CD4-positive, alpha-beta T cell treated with Interleukin-6 at 100 ng/mL for 8 hours (primary cell): ENCODE data around the gene LHPP.
A peak's percentile ranks its signal among the peaks of the same experiment; 100 is the strongest.
"Not testable (repeated sequence)": the region's sequence is repeated elsewhere in the genome, so short reads cannot be mapped to it uniquely, and the experiment has no call there.

Experiments
- DNase-seq: peaks from one replicate; pipeline ENCODE4 v3.0.0-alpha.2; 2020; ENCODE audit warnings: mixed read lengths, low spot score

The LHPP gene

DNA sequence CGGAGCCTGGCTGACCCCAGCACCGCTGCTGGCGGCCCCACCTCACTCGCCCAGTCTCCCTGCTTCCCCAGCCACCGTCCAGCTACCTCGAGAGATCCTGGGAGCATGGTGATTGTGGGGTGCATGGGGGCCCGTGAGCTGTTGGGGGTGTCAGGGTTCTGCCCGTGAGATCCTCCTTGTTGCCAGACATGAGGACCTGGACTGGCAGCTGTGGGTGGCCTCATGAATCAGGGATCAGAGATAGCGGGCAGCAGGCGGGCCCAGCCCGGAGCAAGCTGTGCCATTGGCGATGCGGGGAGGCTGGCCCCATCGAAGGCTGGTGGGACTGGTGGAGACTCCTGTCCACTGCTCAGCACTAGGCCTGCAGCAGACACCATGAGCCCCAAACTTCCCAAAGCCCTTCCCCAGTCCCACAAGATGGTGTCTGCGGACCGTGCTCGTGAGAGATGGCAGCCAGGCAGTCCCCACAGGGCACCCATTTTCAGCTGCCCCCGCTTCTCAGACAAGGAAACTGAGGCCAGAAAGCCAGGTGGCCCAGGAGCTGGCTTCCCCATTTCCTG, 75.6 kb downstream of the LHPP start:
- no peak for DNase-seq

DNA sequence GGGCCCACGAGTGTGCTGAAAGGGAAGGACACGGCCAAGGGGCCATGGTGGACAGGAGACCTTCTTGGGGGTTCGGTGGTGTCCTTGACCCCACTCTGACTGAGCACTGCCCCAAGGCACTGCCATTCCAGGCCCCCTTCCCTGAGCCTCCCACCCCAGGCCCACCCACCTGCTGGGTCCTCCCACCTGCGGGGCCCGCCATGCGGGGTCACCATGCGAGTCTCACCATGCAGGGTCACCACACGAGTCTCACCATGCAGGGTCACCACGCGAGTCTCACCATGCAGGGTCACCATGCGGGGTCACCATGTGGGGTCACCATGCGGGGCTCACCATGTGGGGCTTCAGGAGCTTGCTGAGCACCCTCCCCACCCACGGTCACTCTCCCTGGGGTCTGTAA, 76.3 kb downstream of the LHPP start:
- no peak for DNase-seq

DNA sequence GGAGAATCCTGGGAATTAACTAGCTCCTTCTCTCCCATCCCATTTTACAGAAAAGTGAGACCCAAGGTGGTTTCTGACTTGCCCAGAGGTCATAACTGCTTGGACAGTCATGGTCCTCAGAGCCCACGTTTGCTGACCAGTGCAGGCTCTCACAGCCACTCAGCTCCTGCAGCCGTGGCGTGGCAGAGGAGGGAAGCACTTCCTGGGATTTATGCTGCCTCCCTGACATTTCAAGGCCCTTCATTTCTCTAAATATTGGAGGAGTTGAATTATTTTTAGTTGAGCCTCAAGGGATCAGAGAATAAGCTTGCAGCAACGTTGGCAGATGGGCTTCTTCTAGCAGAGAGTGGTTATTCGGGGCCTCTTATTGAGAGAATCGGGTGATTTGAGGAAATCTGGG, 77.1 kb downstream of the LHPP start:
- no peak for DNase-seq

DNA sequence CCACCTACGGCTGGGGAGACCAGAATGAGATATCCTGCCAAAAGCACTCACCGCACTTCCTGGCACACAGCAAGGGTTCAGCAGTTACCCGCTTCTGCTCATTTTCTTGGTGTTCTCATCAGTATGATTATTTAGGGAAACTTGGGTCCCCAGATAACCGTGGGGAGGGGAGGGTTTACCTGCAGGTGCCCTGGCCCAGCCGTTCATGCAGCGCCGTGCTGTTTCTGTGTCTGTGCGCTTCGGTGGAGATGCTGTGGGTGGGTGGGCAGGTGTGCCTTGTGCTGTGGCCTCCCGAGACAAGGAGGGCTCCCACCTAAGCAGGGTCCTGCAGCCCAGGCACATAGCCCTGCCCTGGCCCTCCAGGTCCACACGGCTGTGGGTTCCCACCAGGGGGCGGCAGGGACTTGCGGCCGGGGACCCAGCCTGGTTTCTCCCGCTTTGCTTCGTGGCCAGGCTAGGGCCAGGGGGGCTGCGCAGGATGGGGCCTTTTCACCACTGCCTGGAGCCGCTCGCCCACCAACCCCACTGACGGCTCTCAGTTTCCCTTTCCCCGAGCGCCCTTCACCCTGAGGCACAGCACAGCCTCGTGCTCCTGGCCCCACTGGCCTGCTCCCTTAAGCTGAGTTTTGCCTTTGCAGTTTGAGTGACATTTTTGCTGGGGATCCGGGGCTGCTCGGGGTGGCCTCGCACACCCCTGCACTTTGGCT, 78.5 kb downstream of the LHPP start:
- peak; percentile 64 for DNase-seq

DNA sequence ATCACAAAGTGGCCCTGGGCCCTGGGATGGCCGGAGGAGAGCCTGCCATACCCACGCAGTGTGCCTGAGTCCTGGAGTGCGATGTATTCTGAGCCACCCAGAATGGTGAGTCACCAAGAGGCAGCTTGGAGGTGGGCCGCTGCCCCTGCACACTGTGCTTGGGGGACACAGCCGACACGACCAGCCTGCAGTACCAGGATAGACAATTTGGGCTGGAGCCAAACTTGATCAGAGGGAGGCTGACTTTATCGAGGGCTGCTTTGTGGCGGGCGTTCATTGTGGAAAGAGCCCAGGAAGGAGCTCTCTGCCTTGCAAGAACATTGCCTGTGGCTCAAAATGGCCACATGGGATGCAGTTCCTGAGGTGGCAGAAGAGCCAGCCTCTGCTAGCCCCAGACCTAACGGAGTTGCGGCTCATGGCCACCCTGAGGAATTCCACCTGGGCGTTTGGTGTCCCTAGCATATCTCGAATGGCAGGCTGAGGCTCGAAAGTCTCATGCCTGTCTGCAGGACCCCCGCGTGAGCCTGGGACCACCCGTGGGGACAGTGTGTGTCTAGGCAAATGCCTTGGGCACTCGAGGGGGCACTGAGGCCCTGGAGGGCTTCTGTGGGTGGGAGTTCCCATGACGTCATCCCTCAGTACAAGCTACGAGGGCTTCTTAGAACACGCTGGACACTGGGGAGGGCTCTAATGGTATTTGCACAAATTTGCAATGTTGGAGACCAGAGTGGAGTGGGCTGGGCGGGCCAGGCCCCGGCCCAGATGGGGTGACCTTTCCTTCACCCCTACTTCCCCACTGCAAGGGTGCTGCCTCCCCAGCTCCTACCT, 79.7 kb downstream of the LHPP start:
- DNase-seq, result no peak

DNA sequence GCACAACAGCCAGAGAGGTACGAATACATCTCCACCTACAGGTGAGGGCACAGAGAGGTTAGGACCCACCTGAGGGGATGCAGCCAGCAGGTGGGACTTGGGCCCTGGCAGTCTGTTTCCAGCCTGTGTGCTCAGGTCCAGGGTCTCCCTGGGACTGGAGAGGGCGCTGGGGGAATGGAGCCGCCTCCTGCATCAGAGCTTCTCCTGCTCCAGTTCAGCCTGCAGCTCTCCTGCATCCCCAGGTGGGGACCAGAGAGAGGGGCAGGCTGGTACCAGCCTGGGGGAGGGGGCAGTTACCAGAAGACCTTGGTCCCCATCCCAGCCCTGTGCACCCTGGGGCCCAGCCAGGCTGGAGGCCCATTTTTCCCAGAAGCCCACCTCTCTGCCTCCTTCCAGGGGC, 80.7 kb downstream of the LHPP start:
- no peak for DNase-seq

DNA sequence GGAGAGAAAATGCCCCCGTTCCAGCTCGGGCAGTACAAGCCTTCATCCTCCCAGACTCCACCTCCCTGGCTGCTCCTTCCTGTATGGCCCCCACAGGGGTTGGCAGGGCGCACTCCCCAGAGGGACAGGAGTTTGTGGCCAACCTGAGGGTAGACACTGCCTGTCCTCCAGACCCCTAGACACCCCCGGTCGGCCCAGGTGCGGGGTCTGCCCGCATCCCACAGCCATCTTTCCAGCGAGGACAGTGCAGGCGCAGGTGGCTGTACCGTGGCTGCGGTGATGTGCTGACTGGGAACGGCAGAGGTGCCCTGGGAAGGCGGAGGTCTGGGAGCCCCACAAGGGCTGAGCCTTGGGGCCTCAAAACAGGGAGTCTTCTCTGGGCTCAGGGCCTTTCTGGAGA, 81.5 kb downstream of the LHPP start:
- no peak for DNase-seq

DNA sequence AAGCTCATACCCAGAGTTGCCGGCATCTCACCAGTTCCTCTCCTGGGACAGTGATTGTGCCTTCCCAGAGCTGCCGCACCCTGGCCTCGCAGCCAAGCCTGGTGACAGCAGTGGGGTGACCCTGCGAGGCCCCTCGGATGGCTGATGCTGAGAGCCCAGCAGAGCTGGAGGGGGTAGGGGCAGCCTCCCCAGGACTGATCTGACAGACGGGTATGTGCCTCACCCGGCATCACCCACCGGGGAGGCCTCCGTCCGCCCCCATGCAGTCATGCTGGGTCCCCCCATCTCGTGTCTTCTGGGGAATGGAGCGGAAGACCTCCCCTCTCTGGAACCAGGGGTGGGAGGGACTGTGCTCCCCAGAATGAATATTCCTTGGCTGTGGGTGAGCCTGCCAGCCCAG, 82.3 kb downstream of the LHPP start:
- no peak for DNase-seq

DNA sequence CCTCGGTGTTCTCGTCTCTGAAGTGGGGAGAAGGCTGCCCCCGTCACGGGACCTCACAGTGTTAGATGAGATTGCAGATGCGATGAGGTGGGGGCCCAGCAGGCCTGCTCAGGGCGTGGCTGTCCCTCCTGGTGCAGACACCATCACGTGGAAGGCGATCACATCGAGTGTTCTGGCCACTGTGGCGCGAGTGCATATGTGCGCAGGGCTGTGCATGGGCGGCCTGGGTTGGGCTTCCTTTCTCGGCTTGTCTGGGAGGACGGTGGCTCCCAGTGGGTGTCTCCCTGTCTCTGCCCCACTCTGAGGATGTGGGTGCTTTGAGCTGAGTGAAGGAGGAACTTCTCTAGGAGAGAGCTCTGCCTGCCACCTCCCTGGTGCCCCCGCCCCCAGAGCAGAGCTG, 83.1 kb downstream of the LHPP start:
- DNase-seq, result no peak

DNA sequence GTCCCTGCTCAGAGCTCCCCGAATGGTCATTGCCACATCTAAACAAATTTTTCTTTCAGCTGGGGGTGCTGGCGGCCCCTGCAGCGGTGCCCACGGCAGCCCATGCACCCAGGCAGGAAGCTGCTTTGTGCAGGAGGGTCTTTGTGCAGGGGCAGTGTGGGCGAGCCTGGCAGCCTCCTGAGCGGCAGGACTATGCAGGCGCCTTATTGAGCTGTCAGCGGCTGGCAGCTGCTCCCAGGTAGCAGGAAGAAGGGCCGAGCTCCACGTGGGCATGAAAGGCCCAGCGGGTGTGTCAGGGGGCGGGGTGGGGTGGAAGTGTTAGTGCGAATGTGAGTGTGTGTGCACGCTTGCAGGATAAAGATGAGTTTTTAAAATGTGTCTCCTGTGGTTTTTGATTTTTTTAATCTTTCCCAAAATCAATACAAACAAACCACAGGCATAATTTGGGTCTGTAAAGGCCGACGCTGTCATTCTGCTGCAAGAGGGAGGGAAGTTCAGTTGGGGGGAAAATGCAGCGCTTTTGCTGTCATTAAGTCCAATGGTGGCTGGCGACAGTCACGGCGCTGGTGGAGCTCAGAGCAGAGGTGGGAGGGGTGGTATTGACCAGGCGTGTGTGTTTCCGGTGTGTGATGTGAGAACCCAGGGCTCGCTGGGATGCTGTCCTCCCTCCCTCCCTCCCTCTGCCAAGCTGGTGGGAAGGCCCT, 83.9 kb downstream of the LHPP start:
- DNase-seq, result no peak

DNA sequence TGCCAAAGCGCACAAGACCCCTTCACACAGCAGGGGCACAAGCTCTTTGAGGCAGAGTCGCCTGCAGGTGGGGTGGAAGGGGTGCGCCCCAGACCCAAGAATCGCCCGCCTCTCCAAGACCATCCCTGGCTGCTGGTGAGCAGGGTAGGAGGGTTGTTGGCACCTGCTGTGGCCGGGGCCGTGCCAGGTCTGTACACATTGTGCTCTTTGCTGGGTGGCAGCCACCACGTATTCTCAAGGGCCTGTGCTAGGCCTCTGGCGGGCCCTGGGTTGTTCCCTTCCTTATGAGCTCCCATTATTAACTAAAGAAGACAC, 84.4 kb downstream of the LHPP start:
- DNase-seq, result no peak

DNA sequence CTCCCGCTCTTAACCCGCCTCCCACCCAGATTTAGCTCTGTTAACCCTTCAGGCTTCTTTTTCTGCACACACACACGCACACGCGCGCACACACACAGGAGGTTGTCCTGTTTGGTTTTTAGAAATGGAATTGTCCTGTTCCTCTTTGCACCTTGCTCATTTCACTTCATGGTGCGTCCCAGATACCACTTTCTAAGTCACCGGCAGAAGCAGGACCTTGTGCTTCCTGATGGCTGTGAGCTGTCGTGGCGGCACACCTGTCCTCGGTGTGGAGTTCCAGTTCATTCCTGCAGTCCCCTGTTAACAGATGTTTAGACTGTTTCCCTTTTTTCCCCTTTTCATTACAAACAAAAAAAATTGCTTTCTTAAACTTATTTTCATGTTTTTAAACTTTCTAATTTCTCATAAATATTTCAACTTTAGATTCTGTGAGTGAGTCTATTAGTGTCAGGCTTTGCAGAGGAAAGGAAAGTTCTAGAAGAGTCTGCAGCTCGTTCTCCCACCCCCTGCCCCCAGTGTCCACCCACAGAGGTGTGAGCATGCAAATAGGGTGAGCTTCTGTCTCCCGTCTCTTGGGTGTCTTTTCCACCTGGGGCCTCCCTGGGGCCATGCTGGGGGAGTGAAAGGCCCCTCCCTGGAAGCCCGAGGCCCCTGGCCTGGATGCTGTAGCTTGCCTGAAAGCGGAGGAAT, 85.5 kb downstream of the LHPP start:
- no peak for DNase-seq

DNA sequence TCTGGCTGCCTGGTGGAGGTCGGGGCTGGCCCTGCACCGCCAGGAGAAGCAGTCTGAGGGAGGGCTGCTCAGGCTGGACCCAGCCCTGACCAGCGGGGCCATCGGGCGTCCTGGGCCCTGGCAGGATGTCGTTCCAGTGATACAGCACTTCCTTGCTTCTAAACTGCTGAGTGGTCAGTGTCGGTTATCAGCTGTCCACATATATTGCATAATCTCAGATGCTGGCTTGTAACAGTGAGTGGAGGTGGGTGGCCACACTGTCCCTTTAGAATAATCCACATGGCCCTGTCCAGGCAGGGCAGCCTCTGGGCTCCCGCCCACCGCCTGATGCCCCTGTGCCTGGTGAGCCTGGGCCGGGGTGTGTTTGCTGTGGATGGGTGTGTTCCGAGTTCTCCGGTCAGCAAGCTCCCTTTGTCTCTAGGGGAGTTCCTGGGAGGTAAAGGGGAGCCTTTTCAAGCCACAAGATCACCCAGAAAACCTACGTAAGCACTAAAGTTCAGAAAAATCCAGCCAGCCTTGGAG, 86.1 kb downstream of the LHPP start:
- no peak for DNase-seq

DNA sequence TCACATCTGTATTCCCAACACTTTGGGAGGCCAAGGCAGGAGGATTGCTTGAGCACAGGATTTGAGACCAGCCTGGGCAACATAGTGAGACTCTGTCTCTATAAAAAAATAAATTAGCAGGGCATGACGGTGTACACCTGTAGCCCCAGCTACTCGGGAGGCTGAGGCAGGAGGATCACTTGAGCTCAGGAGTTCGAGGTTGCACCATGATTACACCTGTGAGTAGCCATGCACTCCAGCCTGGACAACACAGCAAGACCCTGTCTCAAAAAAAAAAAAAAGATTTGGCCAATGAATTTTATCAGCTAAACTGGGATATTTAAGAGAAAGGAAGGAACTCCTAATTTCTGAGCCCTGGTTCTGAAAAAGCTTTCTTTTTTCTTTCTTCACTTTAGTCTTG, 87.5 kb downstream of the LHPP start:
- DNase-seq, result not testable (repeated sequence)

DNA sequence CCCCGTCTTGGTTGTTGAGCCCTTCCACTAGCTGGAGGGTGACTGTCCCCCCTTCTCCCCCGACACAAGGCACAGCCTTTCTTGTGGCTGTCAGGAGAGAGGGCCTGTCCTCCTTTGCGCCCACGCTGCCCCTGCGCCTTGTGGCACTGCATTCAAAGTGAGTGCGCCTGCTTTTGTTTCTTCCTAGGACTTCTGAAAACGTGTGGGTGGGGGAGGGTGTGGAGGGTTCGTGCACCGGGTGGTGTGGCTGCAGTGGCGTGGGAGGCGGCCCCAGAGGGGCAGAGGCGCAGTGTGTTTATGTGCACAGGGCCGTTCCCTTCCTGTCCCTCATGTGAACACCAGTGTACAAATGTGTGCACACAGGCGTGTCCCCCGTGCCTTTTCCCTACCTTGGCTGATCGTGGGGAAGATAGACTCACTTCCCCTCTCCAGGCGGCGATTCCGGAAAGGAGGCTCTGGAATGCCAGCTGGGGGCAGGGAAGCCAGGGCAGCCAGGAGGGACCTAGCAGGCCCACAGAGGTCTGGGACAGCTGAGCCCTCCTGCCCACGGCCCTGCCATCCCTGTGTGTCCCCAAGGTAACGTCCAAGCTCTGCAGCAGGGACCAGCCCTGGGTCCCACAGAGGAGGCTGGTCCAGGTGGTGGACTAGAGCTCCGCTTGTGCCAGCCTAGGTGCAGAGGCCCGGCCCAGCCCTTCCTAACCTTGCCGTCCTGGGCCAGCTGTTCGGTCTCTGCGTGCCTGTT, 88.8 kb downstream of the LHPP start:
- DNase-seq, result no peak

DNA sequence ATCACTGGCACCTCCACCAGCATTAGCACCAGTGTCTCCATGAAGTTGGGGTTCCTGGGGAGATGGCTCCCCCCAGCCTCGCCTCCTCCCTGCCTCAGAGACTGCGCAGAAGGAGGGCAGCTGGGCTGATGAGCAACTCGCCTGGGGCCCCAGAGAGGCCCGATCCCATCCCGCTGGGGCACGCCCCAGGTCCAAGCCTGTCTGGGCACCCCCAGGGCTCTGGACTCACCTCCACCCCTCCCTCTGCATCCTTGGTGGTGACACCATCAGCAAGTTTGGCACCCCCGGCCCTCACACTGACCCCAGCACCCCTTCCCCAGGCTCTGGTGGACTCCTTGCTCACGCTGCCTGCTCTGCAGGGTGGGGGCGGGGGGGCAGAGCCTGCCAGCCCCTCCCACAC, 89.5 kb downstream of the LHPP start:
- no peak for DNase-seq

DNA sequence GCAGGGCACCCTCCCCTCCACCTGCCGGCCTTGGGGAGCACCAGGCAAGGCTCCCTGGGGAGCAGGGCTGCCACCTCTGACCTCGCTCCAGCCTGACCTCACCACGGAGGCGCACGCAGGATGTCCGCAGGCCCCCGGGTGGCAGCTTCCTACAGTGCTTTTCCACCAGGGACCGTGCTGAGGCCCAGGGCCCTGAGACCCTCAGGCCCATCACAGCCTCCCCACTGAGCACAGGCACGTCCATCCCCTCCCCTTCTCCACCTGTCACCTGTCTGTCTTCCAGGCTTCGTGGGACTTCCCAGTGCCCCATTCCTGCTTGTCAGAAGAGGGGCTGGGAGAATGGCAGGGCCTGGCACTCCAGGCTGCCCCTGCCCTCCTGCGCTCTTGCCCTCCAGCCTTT, 90.1 kb downstream of the LHPP start:
- no peak for DNase-seq

DNA sequence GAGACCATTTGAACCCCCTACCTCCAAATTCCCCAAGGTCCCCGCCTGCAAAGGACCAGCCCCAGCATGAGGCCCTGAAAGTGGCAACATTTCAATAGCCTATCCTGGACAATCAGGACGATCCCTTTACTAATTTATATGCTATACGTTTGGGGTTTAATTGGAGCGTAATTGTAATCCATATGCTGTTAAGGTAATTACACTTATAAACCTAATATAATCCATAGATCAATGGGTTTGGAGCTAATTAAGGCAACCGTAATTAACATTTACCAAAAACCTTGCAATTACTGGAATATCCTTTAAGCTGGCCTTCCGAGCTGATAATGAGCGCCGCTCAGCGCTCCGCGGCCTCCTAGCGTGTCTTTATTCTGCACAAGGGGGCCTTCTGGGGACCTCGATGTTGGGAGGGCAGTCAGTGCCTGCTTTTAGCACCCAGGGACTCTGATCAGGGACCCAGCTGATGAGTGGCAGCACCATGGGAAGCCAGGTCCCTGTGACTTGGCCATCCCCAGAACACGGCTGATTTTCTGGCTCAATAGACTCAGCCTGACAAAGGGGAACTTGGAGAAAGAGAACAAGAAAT, 91.2 kb downstream of the LHPP start:
- DNase-seq, result no peak

DNA sequence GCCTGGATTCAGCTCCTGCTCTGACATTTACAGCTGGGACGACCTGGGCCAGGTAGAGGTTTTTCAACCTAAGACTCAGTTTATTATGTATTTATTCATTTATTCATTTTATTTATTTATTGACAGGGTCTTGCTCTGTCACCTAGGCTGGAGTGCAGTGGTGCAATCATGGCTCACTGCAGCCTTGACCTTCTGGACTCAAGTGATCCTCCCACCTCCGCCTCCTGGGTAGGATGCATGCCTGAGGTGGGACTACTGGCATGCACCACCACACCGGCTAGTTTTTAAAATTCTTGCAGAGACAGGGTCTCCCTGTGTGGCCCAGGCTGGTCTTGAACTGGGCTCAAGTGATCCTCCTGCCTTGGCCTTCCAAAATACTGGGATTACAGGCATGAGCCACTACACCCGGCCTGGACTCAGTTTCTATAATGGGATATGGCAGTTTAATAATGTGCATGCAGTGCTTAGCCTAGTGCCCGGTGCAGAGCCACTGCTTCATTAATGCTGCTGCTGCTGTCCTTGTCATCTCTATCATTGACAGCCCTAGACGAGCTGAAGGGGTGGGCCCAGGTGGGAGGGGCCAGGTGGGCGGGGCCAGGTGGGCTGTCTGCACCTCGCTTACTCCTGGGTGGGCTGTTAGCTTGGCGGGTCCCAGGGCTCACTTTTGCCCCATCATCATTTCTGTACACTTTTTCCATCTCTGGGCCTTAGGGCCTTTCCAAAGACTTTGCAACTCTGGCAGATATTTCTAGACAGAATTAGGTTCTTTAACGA, 92.6 kb downstream of the LHPP start:
- no peak for DNase-seq

DNA sequence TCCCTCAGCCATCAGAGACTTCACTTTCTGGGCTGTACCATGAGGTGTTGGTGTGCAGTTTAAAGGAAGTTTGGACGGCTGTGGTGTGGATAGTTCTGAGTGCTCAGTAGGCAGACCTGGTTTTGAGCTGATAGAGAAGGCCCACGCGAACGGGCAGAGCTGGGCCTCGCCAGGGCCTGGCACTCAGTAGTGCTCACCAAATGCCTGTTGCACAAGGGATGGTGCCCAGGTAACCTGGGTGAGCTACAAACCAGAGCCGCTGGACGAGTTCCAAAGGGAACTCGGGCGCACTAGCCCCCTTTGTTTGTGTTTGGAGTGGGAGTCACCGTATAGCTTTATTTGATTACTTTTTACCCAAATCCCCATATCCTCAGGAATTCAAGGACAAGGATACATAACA, 95.5 kb downstream of the LHPP start:
- DNase-seq, result no peak
